IMR-90 (cell line): Measurements from ENCODE around the gene COL23A1. TPM values are rescaled to one million over a fixed set of nuclear protein-coding genes. Genes with fewer than 3 reads are reported as not detected.

Experiments used
- ATAC-seq: fragments of 200-7000 bp; cut with Tn5 transposase; 2 replicates; pipeline ENCODE4 v1.9.1; 2020; ENCODE audit warnings: low read depth, mild to moderate bottlenecking, moderate library complexity
- BruUV-seq: library from RNA; stranded (reverse); fragments of 400-500 nt; replicated peaks from 2 replicates; lab custom pipeline; 2021; lab: Mats Ljungman, UMichigan
- CTCF ChIA-PET: fragments of 300-600 bp; formaldehyde crosslinking; extraction: SDS; loops from one replicate; lab custom pipeline; 2021; ENCODE audit warnings: antibody characterized with exemption; lab: Yijun Ruan, JAX
- POLR2A ChIA-PET: fragments of 300-600 bp; sonication (Branson Sonifier 250); formaldehyde crosslinking; loops from one replicate; lab custom pipeline; 2022; ENCODE audit warnings: antibody characterized with exemption; ENCODE audit not compliant: unreplicated experiment; lab: Charles Lee
- DNase-seq: peaks from one replicate; pipeline ENCODE4 v3.0.0; 2013
- H2AFZ ChIP-seq: replicated peaks from 2 replicates; pipeline ENCODE3; 2013; ENCODE audit warnings: low read length, mild to moderate bottlenecking; ENCODE audit not compliant: poor library complexity
- H2AK5ac ChIP-seq: 2 replicates; pipeline ENCODE4 v1.6.1; 2013; ENCODE audit warnings: low read depth, low read length, inconsistent platforms
- H2AK9ac ChIP-seq: replicated peaks from 2 replicates; pipeline ENCODE3; 2013; ENCODE audit warnings: mild to moderate bottlenecking, low read depth, low read length, moderate library complexity; ENCODE audit not compliant: poor library complexity
- H2BK120ac ChIP-seq: 2 replicates; pipeline ENCODE4 v1.6.1; 2013; ENCODE audit warnings: low read depth, low read length, inconsistent platforms
- H2BK15ac ChIP-seq: 3 replicates; pipeline ENCODE4 v1.6.1; 2013; ENCODE audit warnings: low read depth, low read length, inconsistent platforms
- H2BK20ac ChIP-seq: 2 replicates; pipeline ENCODE4 v1.6.1; 2013; ENCODE audit warnings: low read depth, mild to moderate bottlenecking, inconsistent platforms, low read length, moderate library complexity
- H2BK5ac ChIP-seq: 2 replicates; pipeline ENCODE4 v1.6.1; 2013; ENCODE audit warnings: mild to moderate bottlenecking, low read depth, low read length, inconsistent platforms; ENCODE audit not compliant: poor library complexity, severe bottlenecking
- H3K14ac ChIP-seq: replicated peaks from 2 replicates; pipeline ENCODE4 v1.6.1; 2013; ENCODE audit warnings: low read depth, low read length, inconsistent platforms
- H3K18ac ChIP-seq: 2 replicates; pipeline ENCODE4 v1.6.1; 2013; ENCODE audit warnings: low read depth, low read length, control low read depth
- H3K23ac ChIP-seq: 2 replicates; pipeline ENCODE4 v1.6.1; 2013; ENCODE audit warnings: low read depth, low read length, inconsistent platforms
- H3K27ac ChIP-seq: 2 replicates; pipeline ENCODE4 v1.5.1; 2013; ENCODE audit warnings: mild to moderate bottlenecking, control low read depth, low read length; ENCODE audit not compliant: insufficient read depth
- H3K27me3 ChIP-seq: 2 replicates; pipeline ENCODE4 v1.6.1; 2013; ENCODE audit warnings: low read length; ENCODE audit not compliant: control insufficient read depth, insufficient read depth
- H3K36me3 ChIP-seq: 2 replicates; pipeline ENCODE4 v1.6.1; 2013; ENCODE audit warnings: low read length, mixed read lengths; ENCODE audit not compliant: control insufficient read depth, insufficient read depth
- H3K4ac ChIP-seq: 2 replicates; pipeline ENCODE4 v1.6.1; 2013; ENCODE audit warnings: low read depth, low read length, inconsistent platforms
- H3K4me1 ChIP-seq: 2 replicates; pipeline ENCODE4 v1.6.1; 2013; ENCODE audit warnings: low read length, mixed read lengths; ENCODE audit not compliant: control insufficient read depth, insufficient read depth
- H3K4me2 ChIP-seq: 2 replicates; pipeline ENCODE4 v1.6.1; 2013; ENCODE audit warnings: low read depth, mild to moderate bottlenecking, control low read depth, low read length, moderate library complexity
- H3K4me3 ChIP-seq: 2 replicates; pipeline ENCODE4 v1.5.1; 2013; ENCODE audit warnings: low read depth, mild to moderate bottlenecking, control low read depth, low read length, moderate library complexity; ENCODE audit not compliant: insufficient read depth
- H3K56ac ChIP-seq: 2 replicates; pipeline ENCODE4 v1.6.1; 2013; ENCODE audit warnings: low read length, inconsistent platforms; ENCODE audit not compliant: insufficient read depth; ENCODE audit errors: extremely low read depth
- H3K79me1 ChIP-seq, 2 experiments: 2 replicates each; pipeline ENCODE4 v1.6.1; 2013; ENCODE audit warnings: low read length in 2 of 2, inconsistent platforms in 1 of 2, low read depth in 1 of 2
- H3K9ac ChIP-seq: 2 replicates; pipeline ENCODE4 v1.6.1; 2013; ENCODE audit warnings: low read depth, low read length, control low read depth
- H3K9me1 ChIP-seq: 2 replicates; pipeline ENCODE4 v1.6.1; 2013; ENCODE audit warnings: low read length, inconsistent platforms; ENCODE audit not compliant: insufficient read depth
- H3K9me3 ChIP-seq: 2 replicates; pipeline ENCODE4 v1.6.1; 2013; ENCODE audit warnings: low read length; ENCODE audit not compliant: control insufficient read depth, insufficient read depth
- H4K20me1 ChIP-seq: 2 replicates; pipeline ENCODE4 v1.6.1; 2013; ENCODE audit warnings: low read length, inconsistent platforms; ENCODE audit not compliant: insufficient read depth
- H4K5ac ChIP-seq: 2 replicates; pipeline ENCODE4 v1.6.1; 2013; ENCODE audit warnings: mild to moderate bottlenecking, low read depth, low read length, control low read depth
- H4K8ac ChIP-seq, 2 experiments: 2 replicates each; pipeline ENCODE4 v1.6.1; 2013; ENCODE audit warnings: low read depth in 2 of 2, low read length in 2 of 2, control low read depth in 1 of 2, inconsistent platforms in 1 of 2
- H4K91ac ChIP-seq: 2 replicates; pipeline ENCODE4 v1.6.1; 2013; ENCODE audit warnings: low read depth, low read length, inconsistent platforms; ENCODE audit not compliant: insufficient read depth
- CEBPB ChIP-seq: IDR thresholded peaks from 2 replicates; pipeline ENCODE4 v1.6.1; 2012; ENCODE audit warnings: low read depth, low read length, improper control_type of control experiment
- CHD1 ChIP-seq: IDR thresholded peaks from 2 replicates; pipeline ENCODE4 v1.6.1; 2012; ENCODE audit warnings: low read depth, low read length, improper control_type of control experiment
- ELK1 ChIP-seq: fragments of 150-350 bp; IDR thresholded peaks from 2 replicates; pipeline ENCODE4 v1.6.1; 2016; ENCODE audit warnings: low read depth, mild to moderate bottlenecking, low read length, moderate library complexity, borderline replicate concordance
- MXI1 ChIP-seq: IDR thresholded peaks from 2 replicates; pipeline ENCODE4 v1.6.1; 2012; ENCODE audit warnings: low read depth, mild to moderate bottlenecking, low read length, moderate library complexity, borderline replicate concordance
- POLR2A ChIP-seq: IDR thresholded peaks from 2 replicates; pipeline ENCODE4 v1.6.1; 2012; ENCODE audit warnings: mild to moderate bottlenecking, low read depth, low read length
- SMC3 ChIP-seq: fragments of 150-350 bp; IDR thresholded peaks from 2 replicates; pipeline ENCODE4 v1.6.1; 2016; ENCODE audit warnings: low read depth, mild to moderate bottlenecking, antibody characterized with exemption, low read length, moderate library complexity
- WGBS, 2 experiments: methylation state at CpG; one replicate each; pipeline versions ENCODE4 v1.1.5 to v1.1.7; 2013; ENCODE audit warnings: missing lambda C conversion rate in 2 of 2; ENCODE audit not compliant: insufficient read length in 1 of 2; ENCODE audit errors: extremely low coverage in 2 of 2; 5-methylcytosine and 5-hydroxymethylcytosine counted together
- dilution Hi-C: fragments of 300-500 bp; cut with HindIII; formaldehyde crosslinking; loops from one replicate; pipeline ENCODE4 v1.14.3; 2018; ENCODE audit warnings: low sequenced_read_pairs; ENCODE audit not compliant: unreplicated experiment
- in situ Hi-C: fragments of 300-500 bp; cut with MboI; formaldehyde crosslinking; loops from 3 replicates; pipeline ENCODE4 v1.14.3; 2019; ENCODE audit warnings: low sequenced_read_pairs, inconsistent platforms, mixed read lengths
- intact Hi-C: fragments of 100-400 bp; cut with micrococcal nuclease; formaldehyde crosslinking; loops from 2 replicates; pipeline ENCODE4 v1.10.0; 2022
- polyA plus RNA-seq, 3 experiments: library from polyadenylated mRNA; depleted of rRNA; stranded (reverse); fragments of >200 nt; gene quantifications; 2 replicates each; pipeline ENCODE4 v1.2.3, GENCODE V29; 2012; ENCODE audit warnings: low replicate concordance in 1 of 3
- total RNA-seq: library from RNA; depleted of rRNA; stranded (reverse); fragments of >200 nt; gene quantifications from 2 replicates; pipeline ENCODE4 v1.2.3, GENCODE V29; 2012
- TF ChIP-seq, protein P1 (sequence below): fragments of 150-350 bp; IDR thresholded peaks from 2 replicates; pipeline ENCODE4 v1.6.1; 2017; ENCODE audit warnings: mild to moderate bottlenecking, antibody characterized with exemption, low read length, low read depth

Gene COL23A1
- total and polyA plus RNA-seq, 2 of the 4 experiments (the other 2 are of a cell fraction) = not detected

DNA sequence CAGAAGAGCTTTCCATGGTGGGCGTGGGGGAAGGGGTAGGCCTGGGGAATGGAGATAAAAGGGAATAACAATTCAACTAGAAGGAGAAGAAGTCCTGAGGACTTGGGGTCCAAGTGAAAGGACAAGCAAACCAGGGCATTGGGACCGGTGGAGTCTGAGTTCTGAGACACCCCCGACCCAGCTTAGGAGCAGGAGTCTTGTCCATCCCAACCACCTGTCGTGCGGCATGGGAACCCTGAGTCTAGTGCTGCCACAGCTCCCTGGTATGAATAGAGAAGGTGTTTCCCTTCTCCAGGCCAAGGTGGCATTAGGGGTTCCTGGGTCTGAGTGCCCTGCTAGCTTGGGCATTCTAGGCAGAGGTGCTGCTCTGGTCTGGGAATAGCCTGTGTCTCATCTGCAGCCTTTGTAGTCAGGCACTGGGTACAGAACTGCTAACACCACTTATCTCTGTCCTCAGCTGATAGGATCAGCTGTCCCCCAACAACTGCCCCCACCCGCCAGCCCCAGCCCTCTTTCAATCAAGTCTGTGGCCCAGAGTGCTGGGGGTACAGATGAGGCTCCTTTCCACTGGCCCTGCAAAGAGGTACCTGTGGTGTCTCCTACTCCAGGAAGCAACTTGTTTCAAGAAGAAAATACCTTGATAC is 375.9 kb downstream of the COL23A1 start:
- peaks cover 7% of the 10 kb centered on the region; the same call in 1 of the 2 replicates for H3K9me1 ChIP-seq
- H2AFZ ChIP-seq = no peak overlapping the region
- H3K27me3 ChIP-seq = no peaks in the 10 kb centered on the region
- H3K14ac ChIP-seq = no peak overlapping the region
- intact Hi-C loops (no loop called here), dilution Hi-C loops (no loop called here), in situ Hi-C loops (no loop called here)
- no peak overlapping the region for H3K9ac ChIP-seq
- H2BK120ac ChIP-seq = no peak overlapping the region
- BruUV-seq = no TSS peak
- H2BK15ac ChIP-seq = no peak overlapping the region
- H2BK5ac ChIP-seq = no peak overlapping the region
- H3K4ac ChIP-seq = no peak overlapping the region
- no peak overlapping the region for H2AK9ac ChIP-seq
- POLR2A ChIA-PET = interaction anchor here (1.1 kb wide), 1 partner anchor 61 kb away, joined by 3 read pairs; the partner anchor contains the start of gene NHP2
- H4K91ac ChIP-seq = no peak overlapping the region
- no peak overlapping the region for H3K27ac ChIP-seq
- no peak for ATAC-seq
- H3K79me1 ChIP-seq = peaks cover 26 to 54% of the 10 kb centered on the region in 2 experiments
- CTCF ChIA-PET = interaction anchor here (0.5 kb wide), 1 partner anchor 1786 kb away, joined by 4 read pairs; no protein-coding TSS in a partner anchor
- H3K18ac ChIP-seq = no peak overlapping the region
- TF ChIP-seq CHD1 = no peak
- TF ChIP-seq, protein P1, sequence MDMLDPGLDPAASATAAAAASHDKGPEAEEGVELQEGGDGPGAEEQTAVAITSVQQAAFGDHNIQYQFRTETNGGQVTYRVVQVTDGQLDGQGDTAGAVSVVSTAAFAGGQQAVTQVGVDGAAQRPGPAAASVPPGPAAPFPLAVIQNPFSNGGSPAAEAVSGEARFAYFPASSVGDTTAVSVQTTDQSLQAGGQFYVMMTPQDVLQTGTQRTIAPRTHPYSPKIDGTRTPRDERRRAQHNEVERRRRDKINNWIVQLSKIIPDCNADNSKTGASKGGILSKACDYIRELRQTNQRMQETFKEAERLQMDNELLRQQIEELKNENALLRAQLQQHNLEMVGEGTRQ = no peak
- no peak for TF ChIP-seq MXI1
- TF ChIP-seq SMC3 = no peak
- no peak for TF ChIP-seq CEBPB
- TF ChIP-seq POLR2A = no peak
- no peak for TF ChIP-seq ELK1
- H3K4me1 ChIP-seq = no peaks in the 10 kb centered on the region
- no peak overlapping the region for H3K23ac ChIP-seq
- WGBS, 2 experiments = no CpG with 5 or more reads among the region's 6 CpGs
- no peak overlapping the region for H3K56ac ChIP-seq
- no peak overlapping the region for H4K8ac ChIP-seq
- H2AK5ac ChIP-seq = no peak overlapping the region
- no peak overlapping the region for H3K4me3 ChIP-seq
- peaks cover 46% of the 10 kb centered on the region for H4K20me1 ChIP-seq
- H3K36me3 ChIP-seq = peaks cover 67% of the 10 kb centered on the region
- H3K4me2 ChIP-seq = no peak overlapping the region
- no peak for DNase-seq
- no peak overlapping the region for H2BK20ac ChIP-seq
- H4K5ac ChIP-seq = no peak overlapping the region
- no peaks in the 10 kb centered on the region for H3K9me3 ChIP-seq
